Central memory CD4-positive, alpha-beta T cell (primary cell): ENCODE results near the gene SNRNP27.
"Not testable (repeated sequence)": the region's sequence is repeated elsewhere in the genome, so short reads cannot be mapped to it uniquely, and the experiment has no call there.

Experiments used
- DNase-seq: peaks from one replicate; pipeline ENCODE4 v3.0.0; 2022
- total RNA-seq, 3 experiments: gene quantifications; one replicate each; lab custom pipeline; 2026; lab: John Stamatoyannopoulos, UW

SNRNP27 gene
- 18.9 to 31.8 (median 19.6) reads per million in 3 experiments for total RNA-seq

GRCh38 chr2:69893684-69894551 lies at the start of gene SNRNP27:
TSS of gene SNRNP27 (plus strand) at chr2:69893956. CDS start at chr2:69893985, 29 bp downstream.
- peak; percentile 72 for DNase-seq

- no peak for DNase-seq
Observed at GRCh38 chr2:69843993-69844392, 49.8 kb upstream of the SNRNP27 start.

- DNase-seq = no peak
Observed at GRCh38 chr2:69844560-69844959, 49.2 kb upstream of the SNRNP27 start.

GRCh38 chr2:69846182-69847067 lies 47.3 kb upstream of the SNRNP27 start:
- DNase-seq = no peak

DNA sequence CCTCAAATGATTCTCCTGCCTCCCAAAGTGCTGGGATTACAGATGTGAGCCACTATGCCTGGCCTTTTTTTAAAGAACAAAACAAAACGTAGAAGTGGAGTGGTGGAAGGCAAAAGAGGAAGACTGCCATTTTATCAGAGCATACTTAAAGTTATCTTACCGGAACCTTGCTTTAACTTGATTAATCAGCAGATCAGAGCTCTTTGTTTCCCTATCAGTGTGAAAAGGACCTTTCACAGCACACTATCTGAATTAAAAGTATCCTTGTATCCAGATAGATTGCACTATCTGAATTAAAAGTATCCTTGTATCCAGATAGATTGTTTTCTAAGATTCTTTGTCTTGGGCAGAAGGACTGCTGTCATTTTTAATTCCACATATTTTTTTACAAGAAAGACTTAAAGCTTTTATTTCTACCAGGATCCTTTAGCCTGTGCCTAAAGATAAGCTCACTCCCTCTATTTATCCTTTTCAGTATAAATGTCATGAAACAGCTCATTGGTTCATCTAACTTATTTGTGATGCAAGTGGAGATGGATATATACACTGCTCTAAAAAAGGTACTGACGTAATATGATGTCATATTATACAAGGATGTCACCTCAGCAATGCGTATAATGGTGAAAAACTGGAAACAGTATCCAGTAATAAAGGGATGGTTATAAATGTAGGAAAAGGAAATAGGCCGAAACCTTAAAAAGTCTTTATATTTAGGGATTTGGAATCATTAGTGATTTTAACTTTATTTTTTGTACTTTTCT lies 46.5 kb upstream of the SNRNP27 start:
- DNase-seq = no peak

DNA sequence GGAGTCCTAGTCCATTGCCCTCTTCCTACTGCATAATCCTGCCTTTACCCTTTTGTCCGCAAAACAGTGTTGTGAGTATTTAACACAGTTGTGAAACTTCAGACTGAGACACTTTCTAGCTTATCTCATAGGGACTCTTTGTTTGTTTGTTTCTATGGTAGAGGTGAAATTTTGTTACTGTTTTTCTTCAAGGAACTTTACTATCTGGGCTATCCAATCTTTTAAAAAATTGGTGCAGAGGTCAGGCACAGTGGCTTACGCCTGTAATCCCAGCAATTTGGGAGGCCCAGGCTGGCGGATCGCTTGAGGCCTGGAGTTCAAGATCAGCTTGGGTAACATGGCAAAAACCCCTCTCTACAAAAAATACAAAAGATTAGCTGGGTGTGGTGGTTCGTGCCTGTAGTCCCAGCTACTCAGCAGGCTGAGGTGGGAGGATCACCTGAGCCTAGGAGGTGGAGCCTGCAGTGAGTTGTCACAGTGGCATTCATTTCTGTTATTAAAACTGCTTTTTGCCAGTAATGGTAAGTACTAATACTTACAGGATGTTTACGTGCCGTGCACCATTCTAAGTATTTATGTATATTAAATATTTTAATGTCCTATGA lies 45.5 kb upstream of the SNRNP27 start:
- no peak for DNase-seq

DNA sequence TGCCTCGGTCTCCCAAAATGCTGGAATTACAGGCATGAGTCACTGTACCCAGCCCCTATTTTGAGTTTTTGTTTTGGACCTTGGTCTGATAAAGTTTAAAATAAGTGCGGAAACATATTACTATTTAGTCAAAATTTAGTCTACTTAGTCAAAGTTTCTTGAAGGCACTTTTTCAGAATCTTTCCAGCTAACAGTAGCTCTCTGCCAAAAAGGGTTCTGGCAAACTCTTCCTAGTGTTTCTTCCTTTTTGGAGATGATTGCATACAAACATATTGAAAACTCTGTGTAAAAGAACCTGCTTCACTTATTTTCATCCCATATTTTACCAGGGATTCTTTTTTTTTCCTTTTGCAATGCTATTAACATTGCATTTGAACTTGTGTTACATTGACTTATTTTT lies 35.5 kb upstream of the SNRNP27 start:
- DNase-seq = no peak

DNA sequence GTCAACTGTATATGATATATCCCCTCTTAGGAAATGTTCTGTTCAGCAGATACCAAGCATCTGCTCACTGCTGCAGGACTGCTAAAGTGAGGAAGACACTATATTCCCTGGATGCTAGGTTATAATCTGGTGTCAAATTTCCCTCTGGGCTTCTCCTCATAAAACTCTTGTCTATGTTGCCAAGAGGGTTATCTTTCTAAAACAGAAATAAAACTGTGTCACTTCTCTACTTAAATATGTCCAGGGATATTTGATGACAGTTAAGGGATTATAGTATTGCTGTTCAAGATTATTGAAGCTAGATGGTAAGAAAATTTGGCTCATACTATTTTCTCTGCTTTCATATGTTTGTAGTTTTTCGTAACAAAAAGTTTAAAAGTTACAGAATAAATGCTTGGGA lies 30.5 kb upstream of the SNRNP27 start:
- DNase-seq = no peak

- DNase-seq = no peak
Observed at GRCh38 chr2:69888451-69888850, 5.3 kb upstream of the SNRNP27 start.

DNA sequence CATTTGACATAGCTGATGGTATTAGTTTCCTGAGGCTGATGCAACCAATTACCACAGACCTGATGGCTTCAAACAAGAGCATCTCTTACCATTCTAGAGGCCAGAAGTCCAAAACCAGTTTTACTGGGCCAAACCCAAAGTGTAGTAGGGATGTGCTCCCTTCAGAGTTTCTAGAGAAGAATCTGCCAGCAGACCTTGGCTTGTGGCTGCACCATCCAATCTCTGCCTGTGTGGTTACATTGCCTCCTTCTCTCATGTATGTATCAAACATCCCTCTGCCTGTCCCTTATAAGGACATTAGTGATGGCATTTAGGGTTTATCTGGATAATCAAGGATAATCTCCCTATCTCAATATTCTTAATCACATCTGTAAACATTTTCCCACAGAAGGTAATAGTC lies 4.5 kb upstream of the SNRNP27 start:
- no peak for DNase-seq

DNA sequence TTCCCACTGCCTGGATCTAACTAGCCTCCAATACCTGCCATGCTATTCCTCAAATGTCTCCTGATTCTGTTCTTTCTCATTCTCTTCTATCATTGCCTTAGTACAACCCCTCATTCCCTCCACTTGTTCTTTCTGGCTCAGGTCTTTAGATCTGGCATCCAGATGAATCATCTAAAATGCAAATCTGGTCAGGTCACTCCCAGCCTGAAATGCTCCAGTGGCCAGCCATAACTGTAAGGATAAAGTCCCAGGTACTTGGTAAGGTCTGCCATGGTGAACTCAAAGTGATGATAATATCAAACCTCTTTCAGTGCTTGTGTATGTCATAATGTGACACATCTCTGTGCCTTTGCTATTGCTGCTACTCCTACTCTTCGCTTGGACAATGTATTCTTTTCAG lies 2.9 kb upstream of the SNRNP27 start:
- no peak for DNase-seq

GRCh38 chr2:69892838-69893424 lies 825 bp upstream of the SNRNP27 start:
- DNase-seq = not testable (repeated sequence)

- DNase-seq = not testable (repeated sequence)
Observed at GRCh38 chr2:69894737-69895136, 981 bp downstream of the SNRNP27 start.

DNA sequence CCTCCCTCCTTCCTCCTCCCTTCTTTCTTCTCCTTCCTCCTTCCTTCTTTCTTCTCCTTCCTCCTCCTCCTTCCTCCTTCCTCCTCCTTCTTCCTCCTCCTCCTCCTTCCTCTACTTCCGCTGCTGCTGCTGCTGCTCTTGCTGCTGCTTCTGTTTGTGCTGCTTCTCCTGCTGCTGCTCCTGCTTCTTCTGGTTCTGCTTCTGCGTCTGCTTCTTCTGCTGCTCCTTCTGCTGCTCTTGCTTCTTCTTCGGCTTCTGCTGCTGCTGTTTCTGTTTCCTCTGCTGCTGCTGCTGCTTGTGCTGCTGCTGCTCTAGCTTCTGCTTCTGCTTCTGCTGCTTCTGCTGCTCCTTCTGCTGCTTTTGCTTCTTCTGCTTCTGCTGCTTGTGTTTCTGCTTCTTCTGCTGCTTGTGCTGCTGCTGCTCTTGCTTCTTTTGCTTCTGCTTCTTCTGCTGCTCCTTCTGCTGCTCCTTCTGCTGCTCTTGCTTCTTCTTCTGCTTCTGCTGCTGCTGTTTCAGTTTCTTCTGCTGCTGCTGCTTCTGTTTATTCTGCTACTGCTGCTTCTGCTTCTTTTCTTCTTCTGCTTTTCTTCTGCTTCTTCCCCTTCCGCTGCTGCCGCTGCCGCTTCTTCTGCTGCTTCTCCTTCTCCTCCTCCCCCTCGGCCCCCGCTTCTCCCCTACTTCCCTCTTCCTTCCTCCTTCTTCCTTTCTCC lies 8.6 kb downstream of the SNRNP27 start:
- no peak for DNase-seq

- no peak for DNase-seq
Observed at GRCh38 chr2:69907216-69907615, 13.5 kb downstream of the SNRNP27 start.

- peak; percentile 66 for DNase-seq
Observed at GRCh38 chr2:69911985-69912563, 18.3 kb downstream of the SNRNP27 start.

GRCh38 chr2:69914164-69914949 lies 20.6 kb downstream of the SNRNP27 start:
- DNase-seq = peak; percentile 100

GRCh38 chr2:69914950-69915945 lies 21.5 kb downstream of the SNRNP27 start, which contains the start of gene MXD1:
TSS of gene MXD1 (plus strand) at chr2:69915109. CDS start at chr2:69915331, 222 bp downstream.
- no peak for DNase-seq

GRCh38 chr2:69916106-69916505 lies 22.4 kb downstream of the SNRNP27 start:
- no peak for DNase-seq
